MM.1S (cell line): ENCODE measurements around the gene TCF12.
"Not testable (repeated sequence)": the region's sequence is repeated elsewhere in the genome, so short reads cannot be mapped to it uniquely, and the experiment has no call there.

ENCODE experiments used
- DNase-seq: peaks from one replicate; pipeline ENCODE4 v3.0.0-alpha.2; 2015
- H2AFZ ChIP-seq: fragments of 300-600 bp; sonication (generic); 2 replicates; pipeline ENCODE4 v1.6.0; 2016; ENCODE audit warnings: antibody characterized with exemption, low read length
- H3F3A ChIP-seq: fragments of 300-600 bp; sonication (generic); 2 replicates; pipeline ENCODE4 v1.6.1; 2016; ENCODE audit warnings: mild to moderate bottlenecking, antibody characterized with exemption, low read length, moderate library complexity, mixed read lengths; ENCODE audit not compliant: insufficient read depth
- H3K27ac ChIP-seq: fragments of 300-600 bp; sonication (generic); 2 replicates; pipeline ENCODE4 v1.5.1; 2016; ENCODE audit warnings: mild to moderate bottlenecking, low read length
- H3K27me3 ChIP-seq: fragments of 300-600 bp; sonication (generic); replicated peaks from 2 replicates; pipeline ENCODE4 v1.6.0; 2016; ENCODE audit warnings: low read length; ENCODE audit not compliant: insufficient read depth
- H3K36me3 ChIP-seq: fragments of 300-600 bp; sonication (generic); replicated peaks from 2 replicates; pipeline ENCODE4 v1.6.1; 2016; ENCODE audit warnings: mild to moderate bottlenecking, low read length, mixed read lengths; ENCODE audit not compliant: insufficient read depth
- H3K4me1 ChIP-seq: fragments of 300-600 bp; sonication (generic); 2 replicates; pipeline ENCODE4 v1.6.1; 2016; ENCODE audit warnings: low read length, mixed read lengths
- H3K4me2 ChIP-seq: fragments of 300-600 bp; sonication (generic); 2 replicates; pipeline ENCODE4 v1.6.0; 2016; ENCODE audit warnings: low read depth, low read length
- H3K4me3 ChIP-seq: fragments of 300-600 bp; sonication (generic); 2 replicates; pipeline ENCODE4 v1.5.1; 2016; ENCODE audit warnings: low read length, mixed read lengths
- H3K79me2 ChIP-seq: fragments of 300-600 bp; sonication (generic); 2 replicates; pipeline ENCODE4 v1.6.1; 2016; ENCODE audit warnings: mixed run types, low read length, mixed read lengths
- H3K9ac ChIP-seq: fragments of 300-600 bp; sonication (generic); 2 replicates; pipeline ENCODE4 v1.6.1; 2016; ENCODE audit warnings: low read length, mixed read lengths
- H3K9me2 ChIP-seq: fragments of 300-600 bp; sonication (generic); replicated peaks from 2 replicates; pipeline ENCODE4 v1.6.1; 2016; ENCODE audit warnings: mild to moderate bottlenecking, low read length, mixed read lengths; ENCODE audit not compliant: insufficient read depth
- H3K9me3 ChIP-seq: fragments of 300-600 bp; sonication (generic); replicated peaks from 2 replicates; pipeline ENCODE4 v1.6.1; 2016; ENCODE audit warnings: mild to moderate bottlenecking, low read length, mixed read lengths; ENCODE audit not compliant: insufficient read depth
- H4K20me1 ChIP-seq: fragments of 300-600 bp; sonication (generic); 2 replicates; pipeline ENCODE4 v1.6.1; 2016; ENCODE audit warnings: mild to moderate bottlenecking, low read length, moderate library complexity, mixed read lengths; ENCODE audit not compliant: insufficient read depth
- EZH2 ChIP-seq: fragments of 300-600 bp; sonication (generic); optimal IDR thresholded peaks from 2 replicates; pipeline ENCODE3; 2017; ENCODE audit warnings: low read depth, mild to moderate bottlenecking, antibody characterized with exemption, low read length, mixed read lengths
- EZH2phosphoT487 ChIP-seq: fragments of 300-600 bp; sonication (generic); IDR thresholded peaks from 2 replicates; pipeline ENCODE4 v1.6.1; 2018; ENCODE audit warnings: antibody characterized with exemption, low read length
- TF ChIP-seq, protein P1 (sequence below): fragments of 300-600 bp; sonication (generic); IDR thresholded peaks from 2 replicates; pipeline ENCODE4 v1.5.1; 2016; ENCODE audit warnings: antibody characterized with exemption, low read length, mixed read lengths

TCF12 gene

DNA sequence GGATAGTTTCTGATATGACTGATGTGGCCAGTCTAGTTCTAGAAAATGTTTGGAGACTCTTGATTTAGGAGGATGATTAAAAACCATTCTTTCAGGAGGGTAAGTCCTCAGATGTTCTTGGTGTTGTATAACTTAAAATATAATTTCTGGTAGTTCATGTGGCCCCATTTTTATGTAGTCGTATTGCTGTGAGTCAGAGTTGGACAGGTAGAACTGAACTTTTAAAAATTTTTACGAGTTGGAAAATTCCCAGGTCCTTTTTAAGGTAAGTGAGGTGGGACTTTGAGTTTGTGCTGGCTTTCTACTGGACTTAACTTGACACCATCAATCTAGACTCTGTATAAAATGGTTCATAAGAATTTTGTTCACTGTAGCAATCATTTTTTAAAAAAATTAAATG is 92.3 kb downstream of the TCF12 start:
- TF ChIP-seq EZH2 (no peak), EZH2phosphoT487 (no peak)
- TF ChIP-seq, protein P1, sequence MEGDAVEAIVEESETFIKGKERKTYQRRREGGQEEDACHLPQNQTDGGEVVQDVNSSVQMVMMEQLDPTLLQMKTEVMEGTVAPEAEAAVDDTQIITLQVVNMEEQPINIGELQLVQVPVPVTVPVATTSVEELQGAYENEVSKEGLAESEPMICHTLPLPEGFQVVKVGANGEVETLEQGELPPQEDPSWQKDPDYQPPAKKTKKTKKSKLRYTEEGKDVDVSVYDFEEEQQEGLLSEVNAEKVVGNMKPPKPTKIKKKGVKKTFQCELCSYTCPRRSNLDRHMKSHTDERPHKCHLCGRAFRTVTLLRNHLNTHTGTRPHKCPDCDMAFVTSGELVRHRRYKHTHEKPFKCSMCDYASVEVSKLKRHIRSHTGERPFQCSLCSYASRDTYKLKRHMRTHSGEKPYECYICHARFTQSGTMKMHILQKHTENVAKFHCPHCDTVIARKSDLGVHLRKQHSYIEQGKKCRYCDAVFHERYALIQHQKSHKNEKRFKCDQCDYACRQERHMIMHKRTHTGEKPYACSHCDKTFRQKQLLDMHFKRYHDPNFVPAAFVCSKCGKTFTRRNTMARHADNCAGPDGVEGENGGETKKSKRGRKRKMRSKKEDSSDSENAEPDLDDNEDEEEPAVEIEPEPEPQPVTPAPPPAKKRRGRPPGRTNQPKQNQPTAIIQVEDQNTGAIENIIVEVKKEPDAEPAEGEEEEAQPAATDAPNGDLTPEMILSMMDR, result no peak
- Histone ChIP-seq H3K27me3 (no peaks in the 10 kb centered on the region), H3K4me2 (no peak overlapping the region), H3F3A (no peaks in the 10 kb centered on the region), H3K36me3 (no peaks in the 10 kb centered on the region), H3K4me1 (no peaks in the 10 kb centered on the region), H3K79me2 (peaks cover 4% of the 10 kb centered on the region; the same call in 1 of the 2 replicates), H3K27ac (no peak overlapping the region), H3K9me3 (no peaks in the 10 kb centered on the region), H2AFZ (no peak overlapping the region), H3K9ac (no peak overlapping the region), H3K4me3 (no peak overlapping the region), H4K20me1 (no peaks in the 10 kb centered on the region), H3K9me2 (no peaks in the 10 kb centered on the region)
- DNase-seq, result no peak

DNA sequence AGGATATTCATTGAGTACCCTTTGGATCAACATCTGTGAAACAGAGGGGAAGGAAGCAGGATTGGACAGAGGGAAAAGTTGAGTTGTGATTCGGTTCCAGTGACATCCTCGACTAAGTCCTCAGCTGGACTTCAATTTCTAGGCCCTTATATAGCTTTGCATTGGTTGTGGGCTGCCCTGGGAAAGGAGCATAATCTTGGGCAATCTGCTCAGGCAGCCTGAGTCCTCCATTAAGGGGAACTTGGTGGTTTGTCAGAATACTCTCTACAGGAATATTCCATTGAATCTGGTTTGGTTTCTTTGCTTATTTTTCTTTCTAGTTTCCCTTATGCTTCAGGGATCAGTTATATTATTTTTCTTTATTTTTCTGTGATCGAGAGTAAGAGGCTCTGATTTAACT is 94.1 kb downstream of the TCF12 start:
- H3K9me2 ChIP-seq, result no peaks in the 10 kb centered on the region
- no peak overlapping the region for H3K4me3 ChIP-seq
- no peak overlapping the region for H3K27ac ChIP-seq
- H3K4me1 ChIP-seq, result no peaks in the 10 kb centered on the region
- no peaks in the 10 kb centered on the region for H3K36me3 ChIP-seq
- H3K4me2 ChIP-seq, result no peak overlapping the region
- TF ChIP-seq, protein P1, result no peak
- TF ChIP-seq EZH2 (no peak), EZH2phosphoT487 (no peak)
- H2AFZ ChIP-seq, result no peak overlapping the region
- no peaks in the 10 kb centered on the region for H3K9me3 ChIP-seq
- no peaks in the 10 kb centered on the region for H3F3A ChIP-seq
- H3K27me3 ChIP-seq, result no peaks in the 10 kb centered on the region
- no peak overlapping the region for H3K9ac ChIP-seq
- no peak for DNase-seq
- peaks cover 4% of the 10 kb centered on the region; the same call in 1 of the 2 replicates for H3K79me2 ChIP-seq
- H4K20me1 ChIP-seq, result no peaks in the 10 kb centered on the region

DNA sequence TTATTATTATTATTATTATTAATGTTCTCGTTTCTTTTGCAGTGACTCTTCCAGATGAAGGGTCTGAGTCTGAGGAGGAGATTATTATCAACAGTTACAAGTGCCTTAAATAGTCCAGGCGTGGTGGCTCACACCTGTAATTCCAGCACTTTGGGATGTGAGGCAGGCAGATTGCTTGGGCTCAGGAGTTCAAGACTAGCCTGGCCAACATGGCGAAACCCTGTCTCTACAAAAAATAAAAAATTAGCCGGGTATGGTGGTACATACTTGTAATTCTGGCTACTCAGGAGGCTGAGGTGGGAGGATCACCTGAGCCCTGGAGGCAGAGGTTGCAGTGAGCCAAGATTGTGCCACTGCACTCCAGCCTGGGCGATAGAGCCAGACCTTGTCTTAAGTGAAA is 96.5 kb downstream of the TCF12 start:
- H3F3A ChIP-seq, H2AFZ ChIP-seq, H3K36me3 ChIP-seq, H3K79me2 ChIP-seq, H3K27ac ChIP-seq, H3K27me3 ChIP-seq, H4K20me1 ChIP-seq, H3K9ac ChIP-seq, H3K9me2 ChIP-seq, H3K4me2 ChIP-seq, H3K4me1 ChIP-seq, DNase-seq, H3K4me3 ChIP-seq, H3K9me3 ChIP-seq: not testable (repeated sequence)

DNA sequence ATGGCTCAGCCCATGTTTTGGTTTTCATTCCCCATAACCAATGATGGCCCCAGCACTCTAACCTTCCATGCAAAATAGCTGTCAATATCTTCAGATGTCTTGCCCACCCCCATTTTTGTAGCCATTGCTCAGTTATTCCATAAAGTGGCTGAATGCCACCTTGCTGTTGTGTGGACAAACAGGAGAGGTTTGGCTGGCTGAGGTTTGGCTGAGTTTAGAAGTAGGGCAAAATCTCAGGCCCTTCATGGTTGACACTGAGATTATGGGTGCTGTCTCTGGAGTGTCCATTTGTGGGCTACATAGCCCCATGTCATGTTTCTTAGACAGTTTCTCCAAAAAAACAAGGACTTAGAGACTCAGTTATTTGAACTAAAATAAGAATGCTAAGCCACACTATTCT is 96.9 kb downstream of the TCF12 start:
- no peaks in the 10 kb centered on the region for H3K27me3 ChIP-seq
- no peaks in the 10 kb centered on the region for H3K4me1 ChIP-seq
- no peak overlapping the region for H3K4me3 ChIP-seq
- no peak overlapping the region for H2AFZ ChIP-seq
- H3K9me2 ChIP-seq, result no peaks in the 10 kb centered on the region
- TF ChIP-seq EZH2phosphoT487, result no peak
- TF ChIP-seq EZH2, result no peak
- TF ChIP-seq, protein P1, result no peak
- no peak overlapping the region for H3K9ac ChIP-seq
- H3F3A ChIP-seq, result no peaks in the 10 kb centered on the region
- no peak overlapping the region for H3K4me2 ChIP-seq
- H3K9me3 ChIP-seq, result no peaks in the 10 kb centered on the region
- no peak overlapping the region for H3K27ac ChIP-seq
- H3K36me3 ChIP-seq, result no peaks in the 10 kb centered on the region
- no peaks in the 10 kb centered on the region for H4K20me1 ChIP-seq
- no peak for DNase-seq
- no peaks in the 10 kb centered on the region; the same call in 1 of the 2 replicates for H3K79me2 ChIP-seq
